ENCODE data around the gene PARL.

DNA sequence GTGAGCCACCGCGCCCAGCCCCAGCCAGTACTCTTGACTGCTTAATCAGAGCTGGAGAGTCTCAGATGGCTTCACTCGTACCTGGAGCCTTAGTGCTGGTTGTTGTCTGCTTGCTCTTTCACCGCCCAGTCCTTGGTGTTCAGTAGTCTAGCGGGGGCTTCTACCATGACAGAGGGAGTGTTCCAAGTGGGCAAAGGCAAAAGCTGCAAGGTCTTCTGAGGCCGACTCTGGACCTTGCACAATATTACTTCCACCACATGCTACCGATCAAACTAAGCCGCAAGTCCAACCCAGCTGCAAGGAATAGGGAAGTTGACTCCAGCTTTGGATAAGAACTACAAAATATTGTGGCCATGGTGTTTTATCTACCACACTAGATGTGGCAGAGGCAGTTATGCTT is 6.6 kb downstream of the PARL start:
- TF ChIP-seq SP4 (IDR thresholded peaks at IDR 0.05; ENCODE audit: low read length) (no peak), GABPA (IDR thresholded peaks at IDR 0.05; ENCODE audit: borderline replicate concordance, insufficient read depth, low read length) (no peak), RAD21 (IDR thresholded peaks at IDR 0.05 in 1 of 2, conservative IDR thresholded peaks at IDR 0.05 in 1 of 2; ENCODE audit: low read depth in 2 of 2, low read length in 2 of 2) (no peak), SP1 (IDR thresholded peaks at IDR 0.05; ENCODE audit: low read depth, low read length) (no peak), SRF (IDR thresholded peaks at IDR 0.05; ENCODE audit: low read depth, low read length) (no peak), EGR1 (IDR thresholded peaks at IDR 0.05; ENCODE audit: borderline replicate concordance, low read depth, low read length) (no peak), EZH2 (IDR thresholded peaks at IDR 0.05; ENCODE audit: low read depth, low read length, severe bottlenecking) (no peak), KDM5A (IDR thresholded peaks at IDR 0.05; ENCODE audit: low read length) (no peak)
- TF ChIP-seq, protein P1, sequence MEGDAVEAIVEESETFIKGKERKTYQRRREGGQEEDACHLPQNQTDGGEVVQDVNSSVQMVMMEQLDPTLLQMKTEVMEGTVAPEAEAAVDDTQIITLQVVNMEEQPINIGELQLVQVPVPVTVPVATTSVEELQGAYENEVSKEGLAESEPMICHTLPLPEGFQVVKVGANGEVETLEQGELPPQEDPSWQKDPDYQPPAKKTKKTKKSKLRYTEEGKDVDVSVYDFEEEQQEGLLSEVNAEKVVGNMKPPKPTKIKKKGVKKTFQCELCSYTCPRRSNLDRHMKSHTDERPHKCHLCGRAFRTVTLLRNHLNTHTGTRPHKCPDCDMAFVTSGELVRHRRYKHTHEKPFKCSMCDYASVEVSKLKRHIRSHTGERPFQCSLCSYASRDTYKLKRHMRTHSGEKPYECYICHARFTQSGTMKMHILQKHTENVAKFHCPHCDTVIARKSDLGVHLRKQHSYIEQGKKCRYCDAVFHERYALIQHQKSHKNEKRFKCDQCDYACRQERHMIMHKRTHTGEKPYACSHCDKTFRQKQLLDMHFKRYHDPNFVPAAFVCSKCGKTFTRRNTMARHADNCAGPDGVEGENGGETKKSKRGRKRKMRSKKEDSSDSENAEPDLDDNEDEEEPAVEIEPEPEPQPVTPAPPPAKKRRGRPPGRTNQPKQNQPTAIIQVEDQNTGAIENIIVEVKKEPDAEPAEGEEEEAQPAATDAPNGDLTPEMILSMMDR (IDR thresholded peaks at IDR 0.05; ENCODE audit: control extremely low read depth in 1 of 3, insufficient read depth in 1 of 3, low read depth in 1 of 3, low read length in 3 of 3), result no peak

Data from H1 (cell line).